Heart left ventricle (tissue), 13 donors: ENCODE measurements around the gene TRIM25.
A peak's percentile ranks its signal among the peaks of the same experiment; 100 is the strongest.

Experiments
- POLR2A ChIP-seq, 2 donors: fragments of 450-650 bp; IDR thresholded peaks; one replicate each; pipeline ENCODE4 v1.6.1; 2017; ENCODE audit warnings: antibody characterized with exemption in 2 of 2, mild to moderate bottlenecking in 2 of 2, moderate library complexity in 2 of 2
- TF ChIP-seq, protein P1 (sequence below), 12 donors: fragments of 200-600 bp; sonication (generic) in 4 of 12; IDR thresholded peaks; one replicate each; pipeline versions ENCODE4 v1.5.0 to v1.8.0; 2018 to 2022; ENCODE audit warnings: antibody characterized with exemption in 12 of 12, mild to moderate bottlenecking in 5 of 12
- donor health status: ischemic (EF 13 %, LVEDD 7.1; RV severe dilation, severe dysfunction).
- donor health status: DM: no; HTN: yes; CAD: no.
- donor health status: DM: no; HTN: no; CAD: no.
- donor health status: ischemic (EF 25% LVEDD 6.9; RV normal size, moderate dysfunction).
- donor health status: ischemic (EF 25% LVEDD 5.7; RV mildly dilated, moderate dysfunction).
- donor health status: ischemic (EF 35%, LVEDD 5.7; RV mildly dilated, moderate dysfunction).
- donor health status: nonischemic (EF 11% LVEDD 7.7; RV severe dilation, severe dysfunction).
- donor health status: DM: yes; HTN: yes; CAD: no.
- donor health status: PGD.
- donor health status: ischemic (EF 29% LVEDD 5.4; RV normal size, mild dysfunction).
- donor health status: nonischemic (EF 23%, LVEDD 6.1; RV moderate dilation, normal function).

DNA sequence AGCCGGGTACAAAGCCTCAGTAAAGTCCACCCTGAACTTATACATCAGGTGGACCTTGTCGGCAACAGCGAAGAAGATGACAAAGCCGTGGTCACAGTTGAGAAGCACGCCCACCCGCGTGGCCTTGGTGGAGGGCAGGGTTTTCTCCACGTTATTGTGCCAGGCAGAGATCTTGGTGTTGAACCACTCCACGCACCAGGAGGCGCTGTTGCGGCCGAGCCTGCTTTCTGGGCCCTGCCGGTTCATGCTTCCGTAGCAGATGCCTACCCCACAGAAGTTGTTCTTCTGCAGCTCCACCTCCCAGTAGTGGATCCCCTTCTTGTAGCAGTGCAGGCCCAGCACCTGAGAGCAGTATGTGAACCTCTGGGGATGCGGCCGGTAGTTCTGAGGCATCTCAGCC is 22.1 kb downstream of the TRIM25 start:
- TF ChIP-seq, protein P1, sequence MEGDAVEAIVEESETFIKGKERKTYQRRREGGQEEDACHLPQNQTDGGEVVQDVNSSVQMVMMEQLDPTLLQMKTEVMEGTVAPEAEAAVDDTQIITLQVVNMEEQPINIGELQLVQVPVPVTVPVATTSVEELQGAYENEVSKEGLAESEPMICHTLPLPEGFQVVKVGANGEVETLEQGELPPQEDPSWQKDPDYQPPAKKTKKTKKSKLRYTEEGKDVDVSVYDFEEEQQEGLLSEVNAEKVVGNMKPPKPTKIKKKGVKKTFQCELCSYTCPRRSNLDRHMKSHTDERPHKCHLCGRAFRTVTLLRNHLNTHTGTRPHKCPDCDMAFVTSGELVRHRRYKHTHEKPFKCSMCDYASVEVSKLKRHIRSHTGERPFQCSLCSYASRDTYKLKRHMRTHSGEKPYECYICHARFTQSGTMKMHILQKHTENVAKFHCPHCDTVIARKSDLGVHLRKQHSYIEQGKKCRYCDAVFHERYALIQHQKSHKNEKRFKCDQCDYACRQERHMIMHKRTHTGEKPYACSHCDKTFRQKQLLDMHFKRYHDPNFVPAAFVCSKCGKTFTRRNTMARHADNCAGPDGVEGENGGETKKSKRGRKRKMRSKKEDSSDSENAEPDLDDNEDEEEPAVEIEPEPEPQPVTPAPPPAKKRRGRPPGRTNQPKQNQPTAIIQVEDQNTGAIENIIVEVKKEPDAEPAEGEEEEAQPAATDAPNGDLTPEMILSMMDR (IDR thresholded peaks at IDR 0.05) = peak in 9 of 12 donors; percentile 16 to 50 (median 41)
- TF ChIP-seq POLR2A (IDR thresholded peaks at IDR 0.05) = no peak
